Measurements from ENCODE around the gene HOXB5.

HOXB5 gene

DNA sequence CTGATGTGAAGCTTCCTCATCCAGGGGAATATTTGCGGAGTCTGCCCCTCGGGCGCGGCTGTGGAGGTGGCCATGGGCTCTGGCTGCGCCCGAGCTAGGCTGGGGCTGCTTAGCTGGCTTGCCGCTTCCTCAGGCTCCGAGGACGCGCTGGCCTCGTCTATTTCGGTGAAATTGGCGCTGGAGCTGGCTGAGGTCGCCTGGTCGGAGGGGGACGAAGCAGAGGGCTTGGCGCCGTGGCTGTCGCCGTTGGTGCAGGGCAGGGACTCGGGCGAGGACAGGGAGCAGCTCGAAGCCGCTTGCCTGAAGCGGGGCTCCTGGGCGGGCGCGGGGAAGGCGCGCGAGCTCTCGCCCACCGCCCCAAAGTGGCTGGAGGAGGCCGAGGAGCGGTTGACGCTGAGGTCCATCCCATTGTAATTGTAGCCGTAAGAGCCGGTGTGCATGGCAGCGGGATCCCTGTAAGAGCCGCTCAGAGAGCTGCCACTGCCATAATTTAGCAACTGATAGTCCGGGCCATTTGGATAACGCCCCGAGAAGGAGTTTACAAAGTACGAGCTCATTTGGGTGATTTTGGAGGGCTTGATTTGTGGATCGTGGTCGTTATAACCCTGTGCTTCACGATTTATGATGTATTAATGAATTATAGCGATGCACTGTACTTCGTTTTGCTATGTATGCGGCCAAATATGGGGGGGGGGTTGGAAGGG, at the start of gene HOXB5:
TSS of gene HOXB5 (minus strand) at position 654 of the 704 bp plus-strand sequence. CDS start at position 557, 97 bp downstream.
- no peak for DNase-seq

DNA sequence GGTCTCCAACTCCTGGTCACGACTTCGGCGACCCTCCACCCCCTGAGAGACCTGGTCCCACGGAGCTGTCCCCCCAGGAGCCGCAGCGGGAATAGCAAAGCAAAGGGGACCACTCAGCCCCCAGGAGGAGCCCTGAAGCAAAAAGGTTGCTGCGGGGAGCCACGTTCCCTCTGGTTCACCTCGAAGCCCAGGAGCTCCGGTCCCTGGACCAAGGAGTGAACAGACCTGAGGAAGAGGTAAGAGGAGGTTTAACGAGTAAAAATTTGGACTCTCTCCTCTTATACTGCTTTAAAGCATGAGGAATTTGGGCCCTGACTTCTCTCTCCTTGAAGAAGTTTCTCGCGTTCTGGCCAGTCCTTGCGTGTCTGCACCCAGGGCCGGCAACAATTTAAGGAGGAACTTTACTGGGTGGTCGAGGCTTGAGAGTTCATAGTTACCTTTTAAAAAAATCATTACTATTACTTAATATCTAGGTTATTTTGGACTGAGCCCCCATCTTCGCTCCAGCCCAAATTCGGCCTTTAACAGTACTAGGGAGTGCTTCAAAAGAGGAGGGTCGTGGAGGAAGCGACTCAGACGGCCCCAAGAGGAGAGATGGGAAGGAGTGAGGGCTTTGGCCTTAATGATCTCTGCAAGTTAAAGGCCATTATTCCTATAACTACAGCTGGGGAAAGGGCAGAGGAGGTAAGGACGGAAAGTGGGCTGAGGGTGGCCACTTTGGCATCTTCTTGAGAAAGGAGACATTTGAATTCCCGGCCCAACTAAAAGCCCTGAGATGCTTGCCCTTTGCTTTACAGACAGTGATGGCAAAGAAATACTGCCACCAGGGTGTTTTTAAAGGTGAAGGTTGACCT, 49.5 kb upstream of the HOXB5 start:
- DNase-seq = no peak

DNA sequence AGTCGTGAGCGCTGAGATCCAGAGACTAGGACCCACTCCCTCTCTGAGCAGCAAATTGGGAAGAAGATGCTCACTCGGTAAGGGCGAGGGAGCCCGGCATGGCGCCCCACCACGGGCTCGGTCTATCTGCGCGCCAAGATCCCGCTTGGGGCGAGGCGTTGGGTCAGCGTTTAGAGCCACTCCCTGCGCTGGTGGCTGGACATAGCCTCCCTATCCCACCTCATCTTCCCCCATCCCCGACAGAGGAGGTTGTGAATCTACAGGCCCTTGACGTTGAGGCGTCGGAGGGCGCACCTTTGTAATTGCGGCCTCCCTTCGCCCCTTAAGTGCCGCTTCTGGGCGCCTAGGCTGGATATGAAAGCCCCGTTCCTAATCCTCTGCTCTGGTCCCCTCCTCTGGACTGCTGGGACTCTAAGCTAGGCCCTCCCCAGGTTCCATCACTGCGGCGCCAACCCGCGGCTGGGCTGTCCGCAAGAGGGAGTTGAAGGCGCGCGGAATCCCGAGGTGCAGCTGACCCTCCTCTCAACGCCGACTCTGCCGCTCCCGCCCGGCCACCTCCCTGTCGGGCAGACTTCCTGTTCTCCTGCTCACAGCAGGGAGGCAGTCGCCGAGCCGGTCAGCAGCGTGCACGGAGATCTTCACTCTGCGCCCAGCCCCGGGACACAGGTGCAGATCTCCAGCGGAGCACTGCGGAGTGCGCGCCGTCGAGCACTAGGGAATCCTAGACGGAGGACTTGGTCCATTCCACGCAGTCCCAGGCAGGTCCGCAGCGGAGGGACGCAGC, 48.7 kb upstream of the HOXB5 start:
- DNase-seq = no peak

DNA sequence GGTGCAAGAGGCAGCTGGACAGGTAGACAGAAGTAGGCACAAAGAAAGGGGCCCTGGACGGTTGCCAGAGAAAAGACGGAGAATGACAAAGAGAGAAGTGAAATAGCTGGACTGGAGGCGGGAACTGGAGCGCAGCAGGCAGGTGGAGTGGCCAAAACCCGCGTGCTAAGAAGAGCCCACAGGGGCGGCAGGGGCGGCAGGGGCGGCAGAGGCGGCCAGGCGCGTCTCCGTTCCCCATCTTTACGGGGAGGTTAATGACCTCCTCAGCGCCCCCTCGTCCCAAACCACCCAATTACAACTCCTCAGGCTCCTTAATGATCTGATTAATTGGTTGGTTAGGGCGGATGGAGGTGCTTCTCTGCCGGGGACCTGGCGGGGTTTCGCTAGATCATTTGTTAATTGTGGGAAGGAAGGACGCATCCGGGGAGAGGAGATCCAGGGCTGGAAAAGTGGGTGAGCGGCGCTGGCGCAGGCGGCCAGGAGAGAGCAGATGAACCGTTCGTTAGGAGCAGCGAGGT, 48.0 kb upstream of the HOXB5 start:
- DNase-seq = no peak

DNA sequence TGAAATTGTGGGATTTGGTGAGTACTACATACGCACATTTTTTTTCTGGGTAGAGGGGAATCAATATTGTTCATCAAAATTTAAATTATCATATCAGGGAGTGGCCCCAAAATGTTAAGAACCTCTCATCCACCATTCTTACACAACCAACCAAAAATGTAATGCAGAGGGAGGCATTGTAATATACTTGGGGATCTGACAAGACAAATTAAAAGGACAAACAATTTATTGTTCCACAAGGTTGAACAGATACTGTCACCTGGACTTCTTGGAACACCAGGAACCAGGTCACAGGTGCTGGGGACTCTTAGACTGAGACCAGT, 47.2 kb upstream of the HOXB5 start:
- DNase-seq = no peak

DNA sequence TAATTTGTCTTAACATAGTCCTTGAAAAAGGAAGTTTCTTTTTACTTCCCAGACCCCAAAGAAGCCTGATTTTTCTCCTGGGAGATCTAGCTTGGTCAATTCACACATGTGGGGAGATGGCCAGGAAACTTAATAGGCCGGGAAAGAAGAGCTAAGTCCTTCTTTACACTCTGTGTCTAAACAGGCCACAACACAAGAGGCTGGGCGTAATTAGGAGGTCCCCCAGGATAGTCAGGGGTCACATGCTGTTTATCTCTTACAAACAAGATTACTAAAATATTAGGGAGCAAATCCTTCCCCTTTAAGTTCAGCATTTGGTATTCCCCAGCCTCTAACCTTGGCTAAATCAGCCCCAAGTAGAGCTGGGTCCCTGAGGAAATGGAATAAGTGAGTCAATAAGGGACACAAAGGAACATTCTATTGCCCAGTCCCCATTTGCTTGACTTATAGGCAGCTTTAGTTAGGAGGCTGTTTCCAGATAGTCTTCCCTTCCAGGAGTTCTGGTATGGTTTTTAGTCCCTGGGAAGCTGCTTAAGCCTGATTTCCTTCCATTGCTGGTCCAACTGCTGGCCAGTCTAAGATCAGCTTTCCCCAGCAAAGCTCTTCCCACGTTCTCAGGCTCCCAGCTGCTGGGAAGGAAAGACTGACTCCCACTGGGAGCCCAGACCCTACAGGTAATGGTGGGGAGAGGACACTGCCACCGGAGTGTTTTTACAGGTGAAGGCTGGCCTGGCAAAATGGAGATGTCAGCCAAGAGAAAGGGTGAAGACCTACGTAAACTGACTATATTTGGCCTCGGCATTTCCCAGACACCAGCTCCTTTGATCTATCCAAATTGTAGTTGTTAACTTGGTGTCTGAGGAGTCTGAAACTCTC, 46.6 kb upstream of the HOXB5 start:
- no peak for DNase-seq

DNA sequence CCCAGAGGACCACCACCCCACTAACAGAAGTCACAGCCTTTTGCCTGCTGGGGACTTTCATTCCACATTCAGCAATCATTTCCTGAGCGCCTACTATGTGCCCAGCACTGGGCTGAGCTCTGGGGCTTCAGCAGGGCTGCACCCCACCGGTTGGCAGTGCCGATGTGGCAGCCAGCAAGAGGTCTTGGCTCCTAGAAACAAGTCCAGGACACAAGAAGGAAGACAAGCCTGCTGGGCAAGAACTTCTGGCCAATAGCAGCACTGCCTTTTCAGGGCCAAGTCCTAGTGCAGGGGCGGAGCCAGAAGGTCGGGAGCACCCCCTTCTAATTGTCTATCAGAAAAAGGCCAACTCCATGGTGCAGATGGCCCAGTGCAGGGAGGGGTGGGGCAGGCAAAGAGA, 45.6 kb upstream of the HOXB5 start:
- DNase-seq = no peak

DNA sequence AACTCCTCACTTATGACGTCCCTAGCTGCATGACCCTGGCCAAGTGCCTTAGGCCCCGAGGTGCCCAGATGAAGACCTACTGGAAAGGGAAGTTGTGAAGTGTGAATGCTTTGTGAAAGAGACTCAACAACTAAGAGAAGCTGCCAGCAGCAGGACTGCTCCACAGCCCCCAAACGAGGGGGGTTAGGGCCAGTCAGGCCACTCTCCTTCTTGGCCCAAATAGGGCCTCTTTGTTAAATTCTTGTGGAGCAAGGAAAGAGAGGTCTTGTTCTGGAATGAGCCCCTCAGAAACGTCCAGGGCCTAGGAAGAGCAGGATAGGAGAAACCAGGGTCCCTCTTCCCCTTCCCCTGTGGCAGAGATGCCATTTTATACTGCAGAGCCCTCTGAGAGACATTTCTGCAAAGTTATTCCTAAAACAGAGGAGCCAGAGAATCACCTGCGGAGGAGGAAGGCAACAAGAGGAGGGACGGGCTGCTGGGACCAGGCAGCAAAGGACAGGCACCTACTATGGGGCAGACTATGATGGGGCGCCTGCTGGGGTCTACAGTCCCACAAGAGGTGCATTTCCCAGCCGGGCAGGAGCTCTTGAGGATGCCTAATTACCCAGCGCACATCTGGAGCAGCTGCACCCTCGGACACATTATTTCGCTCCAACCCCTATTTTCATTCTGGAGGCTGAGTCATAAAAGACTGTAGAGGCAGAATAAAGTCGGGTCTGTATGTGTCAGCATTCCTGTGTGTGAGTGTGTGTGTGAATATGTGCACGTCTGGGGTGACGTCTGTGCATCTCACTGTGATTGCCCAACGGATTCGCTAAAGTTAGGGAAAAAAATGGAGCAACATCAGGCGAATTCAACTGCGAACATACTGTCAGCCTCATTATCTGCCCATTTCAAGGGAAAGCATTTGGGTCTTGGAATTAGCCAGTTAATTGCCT, 44.0 kb upstream of the HOXB5 start:
- no peak for DNase-seq

DNA sequence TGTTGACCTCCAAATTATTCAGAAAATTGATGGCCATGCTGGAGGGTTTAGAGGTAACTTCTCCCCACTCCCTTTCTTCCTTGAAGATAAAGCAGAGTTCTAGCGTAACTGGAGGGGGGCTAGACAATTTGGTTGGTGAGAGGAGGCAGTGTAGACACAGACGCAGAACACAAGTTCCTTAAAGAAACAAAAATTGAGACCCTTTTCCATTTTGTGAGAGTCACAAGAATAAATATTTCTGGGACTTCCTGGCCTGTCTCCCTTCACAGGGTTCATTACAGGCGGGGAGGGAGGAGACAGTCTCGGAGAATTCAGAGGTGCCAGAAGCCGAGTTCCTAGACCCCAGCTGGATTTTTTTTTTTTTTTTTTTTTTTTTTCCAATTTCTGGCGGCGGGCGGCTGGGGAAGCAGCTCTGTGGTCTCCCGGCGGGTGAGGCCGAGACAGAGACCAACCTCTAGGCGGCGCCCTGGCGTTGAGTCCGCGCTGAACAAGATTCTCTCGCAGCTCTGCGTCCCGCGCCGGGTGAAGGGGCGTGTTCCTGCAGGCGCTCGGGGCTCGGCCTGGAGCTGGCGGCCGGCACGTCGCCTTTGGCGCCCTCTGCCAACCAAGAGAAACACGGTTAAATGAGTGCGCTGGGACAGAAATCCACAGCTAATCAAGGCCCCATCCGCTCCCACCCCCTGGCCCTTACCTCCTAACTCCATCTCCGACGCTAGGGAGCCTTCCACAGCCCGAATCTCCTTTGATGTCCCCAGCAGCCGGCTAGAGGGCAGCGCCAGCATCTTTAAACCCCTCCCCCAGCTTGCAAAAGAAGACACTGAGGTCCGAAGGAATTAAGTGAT, 42.8 kb upstream of the HOXB5 start:
- DNase-seq = peak; percentile 66

DNA sequence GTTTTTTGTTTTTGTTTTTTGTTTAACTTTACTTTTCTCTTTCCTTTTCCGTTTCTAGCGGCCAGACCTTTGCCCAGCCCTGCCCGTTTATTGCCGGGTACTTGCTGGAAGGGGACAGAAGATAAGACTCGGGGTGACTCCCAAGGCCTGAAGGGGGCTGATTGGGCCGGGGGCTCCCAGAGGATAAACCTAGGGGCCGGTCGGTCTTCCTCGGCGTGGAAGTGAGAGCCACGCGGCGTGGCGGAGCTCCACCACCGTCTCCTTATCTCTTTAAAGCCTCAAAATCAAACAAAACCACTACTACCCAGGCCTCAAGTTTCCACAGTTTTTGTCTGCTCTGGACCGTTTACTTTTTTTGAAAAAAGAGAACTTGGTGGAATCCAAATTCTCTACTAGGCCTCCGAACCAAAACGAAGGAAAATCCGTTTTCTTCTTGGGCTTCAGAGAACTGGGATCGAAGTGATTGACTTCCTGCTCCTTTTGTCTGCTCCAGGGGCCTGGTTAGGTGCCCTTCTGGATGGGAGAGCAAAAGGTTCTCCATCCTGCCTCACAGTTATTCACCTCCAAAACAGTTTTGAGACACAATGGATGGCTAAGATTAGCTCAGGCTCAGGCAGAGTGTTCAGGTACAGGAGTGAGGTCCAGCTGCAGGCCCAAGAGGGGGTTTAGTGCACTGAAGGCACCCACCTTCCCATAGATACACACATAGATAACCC, 41.1 kb upstream of the HOXB5 start:
- no peak for DNase-seq

DNA sequence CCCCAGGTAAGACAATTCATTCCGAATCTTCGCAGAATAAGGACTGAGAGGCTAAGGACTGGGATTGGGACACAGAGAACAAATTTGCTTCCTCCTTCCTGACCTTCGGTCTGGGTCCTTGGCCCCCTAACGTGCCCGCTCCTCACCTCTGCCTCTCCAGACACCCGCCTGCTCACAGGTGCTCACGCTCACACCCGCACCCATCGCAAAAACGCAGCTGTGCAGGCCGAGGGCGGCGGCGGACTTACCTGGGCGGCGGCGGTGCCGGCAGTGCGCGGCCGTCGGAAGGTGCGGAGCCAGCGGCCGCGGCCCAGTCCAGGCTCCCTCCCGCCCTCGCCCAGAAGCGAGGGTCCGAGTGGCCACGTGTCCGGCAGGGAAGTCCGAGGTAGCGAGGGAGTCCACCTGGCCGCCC, 39.7 kb upstream of the HOXB5 start:
- no peak for DNase-seq

DNA sequence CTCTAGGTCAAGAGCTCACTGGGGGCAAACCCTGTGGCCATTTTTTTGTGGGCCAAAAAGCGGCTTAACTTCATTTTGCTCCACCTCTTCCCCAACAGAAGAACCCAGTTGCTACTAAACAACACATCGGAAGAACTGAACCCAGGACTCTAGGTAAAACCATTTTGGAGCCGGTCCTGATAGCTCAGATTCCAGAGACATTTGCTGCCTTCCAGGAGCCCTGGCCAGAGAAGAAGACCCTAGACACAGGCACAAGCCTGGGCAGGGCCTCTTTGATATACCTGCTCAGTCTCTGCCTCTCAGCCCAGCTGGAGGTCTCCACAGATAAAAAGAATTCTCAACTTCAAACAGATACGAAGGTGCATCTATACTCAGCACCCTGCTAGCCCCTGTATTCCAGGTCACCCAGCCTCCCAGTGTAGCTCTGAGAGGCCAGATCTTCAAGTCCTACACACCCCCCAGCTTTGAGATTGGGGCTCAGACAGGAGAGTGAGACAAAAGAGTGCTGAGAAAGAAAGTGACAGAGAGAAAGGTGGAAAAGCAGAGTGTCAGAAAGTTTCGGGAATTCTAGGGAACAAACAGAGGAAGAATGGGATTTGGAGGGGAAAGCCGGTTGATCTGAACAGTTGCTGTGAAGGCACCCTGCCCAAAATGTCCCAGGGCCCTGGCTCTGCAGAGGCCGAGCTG, 39.1 kb upstream of the HOXB5 start:
- DNase-seq = no peak

DNA sequence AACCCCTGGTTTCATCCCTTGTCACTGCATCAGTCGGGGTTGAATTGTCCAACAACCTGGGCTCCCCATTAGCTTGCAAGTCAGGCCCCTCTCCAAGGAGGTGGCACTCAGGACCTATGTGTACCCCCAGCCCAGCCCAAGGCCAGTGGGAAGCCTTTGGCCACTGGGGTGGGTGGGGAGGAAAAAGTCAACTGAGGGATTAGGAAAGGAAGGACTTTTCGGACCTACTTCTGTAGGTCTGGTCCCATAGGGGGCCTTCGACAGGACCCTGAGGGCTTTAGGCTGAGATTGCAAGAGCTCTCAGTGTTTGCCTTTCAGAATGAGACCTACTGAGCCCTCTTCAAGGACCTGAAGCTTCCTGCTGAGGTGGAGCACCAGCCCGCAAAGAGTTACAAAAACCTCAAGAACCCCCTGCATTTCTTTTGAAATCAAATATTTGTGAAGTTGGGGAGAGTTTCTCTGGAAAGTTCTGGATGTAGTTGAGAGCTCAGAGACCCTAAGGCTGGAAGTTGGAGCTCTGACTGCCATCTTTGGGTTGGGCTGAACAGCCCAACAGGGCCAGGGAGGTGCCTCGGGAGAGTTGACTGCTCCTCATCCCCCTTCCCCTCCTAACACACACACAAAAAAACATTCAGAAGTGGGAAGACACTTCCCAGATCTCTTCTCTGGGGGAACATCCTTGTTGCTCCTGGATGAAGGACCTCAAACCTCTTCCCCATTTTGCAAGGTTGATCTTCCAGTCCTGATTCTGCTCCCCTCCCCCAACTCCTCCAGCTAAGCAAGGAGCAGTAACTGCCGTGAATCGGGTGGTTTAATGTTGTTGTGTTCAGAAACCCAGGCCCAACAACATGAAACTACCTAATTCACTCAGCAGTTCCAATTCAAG, 38.4 kb upstream of the HOXB5 start:
- DNase-seq = no peak

DNA sequence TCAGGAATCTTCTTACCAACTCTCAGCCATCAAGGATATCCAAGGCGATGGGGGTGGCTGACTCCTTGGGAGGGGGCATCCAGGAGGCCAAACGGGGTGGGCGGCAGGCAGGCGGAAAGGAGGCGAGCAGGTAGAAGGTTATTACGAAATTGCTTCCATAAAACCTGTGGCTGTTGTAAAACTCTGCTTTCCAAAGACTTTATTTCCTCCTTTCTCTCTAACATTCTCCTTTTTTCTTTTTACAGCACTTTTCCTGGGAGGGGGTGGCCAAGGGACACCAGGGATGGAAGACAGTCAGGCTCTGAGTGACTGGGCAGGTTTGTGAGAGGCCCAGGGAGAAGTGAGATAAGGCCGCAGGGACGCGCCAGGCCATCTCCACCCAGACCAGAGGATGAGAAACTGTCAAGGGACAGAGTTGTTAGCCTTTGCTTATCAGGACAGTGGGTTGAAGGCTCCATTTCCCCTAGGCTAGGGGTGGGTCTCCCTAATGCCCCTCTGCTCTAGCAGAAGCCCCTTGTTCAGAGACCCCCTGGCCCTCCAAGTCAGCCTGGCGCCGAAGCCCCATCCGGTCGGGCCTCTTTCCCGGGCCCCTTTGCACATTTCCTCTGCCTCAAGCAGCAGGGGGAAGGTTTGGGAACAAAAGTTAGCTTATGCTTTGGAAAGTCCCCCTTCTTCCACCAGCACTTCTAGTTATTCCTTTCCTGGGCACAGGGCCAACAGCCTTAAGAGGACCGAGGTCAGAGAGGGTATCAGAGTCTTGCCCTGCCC, 37.5 kb upstream of the HOXB5 start:
- DNase-seq = no peak

DNA sequence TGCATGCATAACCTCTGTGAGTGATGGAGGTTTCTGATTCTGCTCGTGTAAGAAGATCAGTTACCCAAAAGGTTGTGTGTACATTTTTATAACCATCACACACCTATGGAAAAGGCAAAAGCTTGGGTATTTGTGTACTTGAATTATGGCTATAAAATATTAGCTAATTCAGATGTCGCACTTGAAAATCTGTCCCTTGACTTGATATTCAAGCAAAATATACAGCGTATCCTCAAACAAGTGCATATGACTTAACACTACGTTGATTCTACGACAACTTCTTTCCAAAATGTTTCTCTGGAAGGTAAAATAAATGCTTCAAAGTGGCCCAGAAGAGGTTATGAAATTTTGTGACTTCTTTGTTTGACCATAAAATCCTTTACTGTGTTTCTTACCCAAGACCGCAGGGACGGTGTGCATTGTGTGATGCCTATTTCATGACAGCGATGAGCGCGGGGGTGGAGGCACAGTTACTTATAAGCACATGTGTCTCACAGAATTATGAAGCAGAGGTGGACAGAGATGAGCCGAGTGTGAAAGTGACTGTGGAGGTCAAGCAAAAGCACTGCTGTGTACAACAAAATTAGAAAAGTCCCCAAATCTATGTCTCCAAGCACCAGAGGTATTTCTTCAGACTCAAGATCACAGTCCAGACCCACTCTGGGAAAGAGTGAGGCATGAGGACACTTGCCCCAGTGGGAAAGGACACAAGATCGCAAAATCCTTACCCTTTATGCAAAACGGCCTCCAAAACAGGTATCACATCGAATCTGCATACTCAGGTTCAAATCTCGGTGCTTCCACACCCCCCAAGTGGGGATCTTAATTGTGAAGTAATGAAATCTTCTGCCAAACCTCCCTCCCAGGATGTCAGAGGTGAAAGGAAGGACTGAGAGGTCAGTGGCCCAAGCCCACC, 36.7 kb upstream of the HOXB5 start:
- DNase-seq = no peak

DNA sequence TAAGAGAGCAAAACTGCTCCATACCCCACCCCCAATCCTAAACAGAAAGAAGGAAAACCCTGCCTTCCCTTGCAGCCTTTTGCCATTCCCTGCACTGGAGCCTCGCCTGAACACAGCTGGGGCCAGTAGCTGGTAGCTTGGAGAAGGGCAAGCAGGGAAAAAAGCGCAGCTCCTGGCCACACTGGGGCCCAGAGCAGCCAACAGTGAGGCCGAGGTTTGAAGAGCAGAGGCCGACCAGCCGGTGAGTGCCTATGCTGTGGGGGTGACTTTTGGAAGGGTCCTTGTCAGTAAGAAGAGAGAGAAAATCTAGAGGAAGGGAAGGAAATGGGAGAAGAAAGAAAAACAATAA, 35.8 kb upstream of the HOXB5 start:
- no peak for DNase-seq

Measured in CD4-positive, alpha-beta T cell treated with Interleukin-21 for 1 hour (primary cell).